GM23248 (cell line): ENCODE measurements around the gene LTN1.

ENCODE experiments used
- EZH2 ChIP-seq: fragments of 200-600 bp; sonication (generic); IDR thresholded peaks from 2 replicates; pipeline ENCODE4 v1.6.1; 2018; ENCODE audit warnings: antibody characterized with exemption, mild to moderate bottlenecking; ENCODE audit not compliant: insufficient read depth, poor library complexity, severe bottlenecking
- EZH2phosphoT487 ChIP-seq: fragments of 200-600 bp; sonication (generic); IDR thresholded peaks from 2 replicates; pipeline ENCODE4 v1.6.1; 2018; ENCODE audit warnings: antibody characterized with exemption, moderate library complexity, mild to moderate bottlenecking, low read depth; ENCODE audit not compliant: insufficient read depth

DNA sequence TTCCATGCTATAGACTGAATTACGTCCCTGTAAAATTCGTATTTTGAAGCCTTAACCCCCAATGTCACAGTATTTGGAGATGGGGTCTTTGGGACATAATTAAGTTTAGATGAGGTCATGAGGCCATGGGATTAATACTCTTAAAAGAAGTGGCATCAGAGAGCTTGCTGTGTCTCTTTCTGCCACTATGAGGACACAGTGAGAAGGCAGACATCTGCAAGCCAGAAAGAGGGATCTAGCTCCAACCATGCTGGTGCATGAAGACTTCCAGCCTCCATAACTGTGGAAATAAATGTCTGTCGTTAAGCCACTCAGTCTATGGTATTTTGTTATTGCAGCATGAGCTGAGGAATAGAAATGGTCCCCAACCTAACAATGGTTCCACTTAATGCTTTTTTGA lies 99.0 kb downstream of the LTN1 start:
- TF ChIP-seq EZH2: no peak
- TF ChIP-seq EZH2phosphoT487: no peak
